ENCODE data around the gene PACSIN1.

GRCh38 chr6:34544052-34544604, 78.3 kb downstream of the PACSIN1 start:
- TF ChIP-seq CTCF (optimal IDR thresholded peaks at IDR 0.05 in 1 of 3, IDR thresholded peaks at IDR 0.05 in 1 of 3, conservative IDR thresholded peaks at IDR 0.05 in 1 of 3; ENCODE audit: extremely low read depth in 1 of 3, insufficient read depth in 2 of 3, low read length in 3 of 3), result no peak
- TF ChIP-seq EZH2 (IDR thresholded peaks at IDR 0.05; ENCODE audit: low read length), result no peak

Measured in keratinocyte (primary cell).